ENCODE results near the gene SLC38A8. TPM values are rescaled to one million over a fixed set of nuclear protein-coding genes. Genes with fewer than 3 reads are reported as not detected.

Gene SLC38A8
- total RNA-seq, 2 experiments from 2014 or later = not detected

DNA sequence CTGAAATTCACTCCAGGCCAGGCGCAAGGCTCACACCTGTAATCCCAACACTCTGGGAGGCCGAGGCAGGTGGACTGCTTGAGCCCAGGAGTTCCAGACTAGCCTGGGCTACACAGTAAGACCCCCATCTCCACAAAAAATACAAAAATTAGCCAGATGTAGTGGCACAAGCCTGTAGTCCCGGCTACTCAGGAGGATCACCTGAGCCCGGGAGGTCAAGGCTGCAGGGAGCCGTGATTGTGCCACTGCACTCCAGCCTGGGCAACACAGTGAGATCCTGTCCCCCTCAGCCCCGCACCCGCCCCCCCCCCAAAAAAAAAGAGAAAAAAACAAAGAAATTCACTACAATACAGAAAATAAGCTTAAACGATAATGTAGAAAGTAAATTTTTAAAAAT is 42.7 kb upstream of the SLC38A8 start:
- ATAC-seq (no peak), DNase-seq (no peak)
- Mint-ChIP-seq H3K4me1 (ENCODE audit: low read depth) (peaks cover 42% of the 10 kb centered on the region), H3K4me3 (no peak overlapping the region), H3K27ac (peak overlapping the region; percentile 22), H3K27me3 (no peaks in the 10 kb centered on the region), H3K9me3 (no peaks in the 10 kb centered on the region), H3K36me3 (ENCODE audit: low read depth) (peaks cover 54% of the 10 kb centered on the region)
- intact Hi-C loops (cut with micrococcal nuclease) = loop anchor here (5.0 kb wide), 2 partner anchors 57 to 102 kb away; partner anchors contain the start of gene TAF1C
- ChIA-PET POLR2A (interaction anchor here (1.2 to 1.5 kb wide), 2 partner anchors 31 to 91 kb away, joined by 4 read pairs; no protein-coding TSS in a partner anchor), CTCF (interaction anchor here (0.6 to 11.0 kb wide), 19 partner anchors 10 to 129 kb away, joined by 3 to 172 read pairs (median 5); partner anchors contain the start of genes ADAD2, MBTPS1 and TAF1C)
- TF ChIP-seq, protein P1, sequence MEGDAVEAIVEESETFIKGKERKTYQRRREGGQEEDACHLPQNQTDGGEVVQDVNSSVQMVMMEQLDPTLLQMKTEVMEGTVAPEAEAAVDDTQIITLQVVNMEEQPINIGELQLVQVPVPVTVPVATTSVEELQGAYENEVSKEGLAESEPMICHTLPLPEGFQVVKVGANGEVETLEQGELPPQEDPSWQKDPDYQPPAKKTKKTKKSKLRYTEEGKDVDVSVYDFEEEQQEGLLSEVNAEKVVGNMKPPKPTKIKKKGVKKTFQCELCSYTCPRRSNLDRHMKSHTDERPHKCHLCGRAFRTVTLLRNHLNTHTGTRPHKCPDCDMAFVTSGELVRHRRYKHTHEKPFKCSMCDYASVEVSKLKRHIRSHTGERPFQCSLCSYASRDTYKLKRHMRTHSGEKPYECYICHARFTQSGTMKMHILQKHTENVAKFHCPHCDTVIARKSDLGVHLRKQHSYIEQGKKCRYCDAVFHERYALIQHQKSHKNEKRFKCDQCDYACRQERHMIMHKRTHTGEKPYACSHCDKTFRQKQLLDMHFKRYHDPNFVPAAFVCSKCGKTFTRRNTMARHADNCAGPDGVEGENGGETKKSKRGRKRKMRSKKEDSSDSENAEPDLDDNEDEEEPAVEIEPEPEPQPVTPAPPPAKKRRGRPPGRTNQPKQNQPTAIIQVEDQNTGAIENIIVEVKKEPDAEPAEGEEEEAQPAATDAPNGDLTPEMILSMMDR (IDR thresholded peaks at IDR 0.05) = no peak

DNA sequence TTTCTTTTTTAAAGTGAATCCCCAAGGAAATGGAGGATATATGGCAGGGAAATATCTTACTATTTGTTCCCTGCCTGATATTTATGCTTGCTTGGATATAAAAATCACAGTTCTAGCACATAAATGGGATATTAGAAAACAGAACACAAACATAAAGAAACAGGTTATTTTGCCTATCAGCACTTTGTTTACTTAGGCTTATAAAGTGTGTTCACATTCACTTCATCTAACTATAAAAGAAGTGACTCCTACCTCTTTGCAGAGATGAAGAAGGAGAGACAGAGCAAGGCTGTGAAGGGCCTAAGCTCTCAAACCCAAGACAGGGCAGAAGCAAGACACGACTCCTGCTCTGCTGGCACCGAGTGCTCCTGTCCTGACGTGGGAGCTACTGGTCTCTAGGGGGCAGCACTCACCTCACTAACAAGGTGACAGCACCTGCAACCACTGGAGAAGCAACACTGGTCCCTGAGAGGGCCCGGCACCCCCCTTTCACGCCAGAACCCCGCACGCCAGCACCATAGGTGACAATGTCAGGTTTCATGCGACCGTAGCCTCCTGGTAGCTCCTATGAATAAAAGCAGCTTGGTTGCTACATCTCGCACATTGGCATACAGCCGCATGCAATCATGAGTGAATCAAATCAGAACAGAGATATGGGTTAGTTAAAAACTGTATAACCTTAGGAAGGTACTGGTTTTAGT is 42.1 kb upstream of the SLC38A8 start:
- ChIA-PET CTCF (interaction anchor here (0.6 to 11.0 kb wide), 26 partner anchors 10 to 157 kb away, joined by 3 to 172 read pairs (median 4); partner anchors contain the start of genes ADAD2, MBTPS1 and TAF1C), POLR2A (interaction anchor here (1.2 to 1.5 kb wide), 2 partner anchors 32 to 91 kb away, joined by 4 read pairs; no protein-coding TSS in a partner anchor)
- Mint-ChIP-seq H3K27me3 (no peaks in the 10 kb centered on the region), H3K9me3 (no peaks in the 10 kb centered on the region), H3K4me1 (ENCODE audit: low read depth) (peaks cover 43% of the 10 kb centered on the region), H3K27ac (no peak overlapping the region), H3K4me3 (no peak overlapping the region), H3K36me3 (ENCODE audit: low read depth) (peaks cover 54% of the 10 kb centered on the region)
- DNase-seq = peak; percentile 87
- TF ChIP-seq, protein P1 (IDR thresholded peaks at IDR 0.05) = peak; percentile 89
- intact Hi-C loops (cut with micrococcal nuclease) = loop anchor here (5.0 kb wide), 2 partner anchors 58 to 103 kb away; partner anchors contain the start of gene TAF1C
- peak; percentile 87 for ATAC-seq

DNA sequence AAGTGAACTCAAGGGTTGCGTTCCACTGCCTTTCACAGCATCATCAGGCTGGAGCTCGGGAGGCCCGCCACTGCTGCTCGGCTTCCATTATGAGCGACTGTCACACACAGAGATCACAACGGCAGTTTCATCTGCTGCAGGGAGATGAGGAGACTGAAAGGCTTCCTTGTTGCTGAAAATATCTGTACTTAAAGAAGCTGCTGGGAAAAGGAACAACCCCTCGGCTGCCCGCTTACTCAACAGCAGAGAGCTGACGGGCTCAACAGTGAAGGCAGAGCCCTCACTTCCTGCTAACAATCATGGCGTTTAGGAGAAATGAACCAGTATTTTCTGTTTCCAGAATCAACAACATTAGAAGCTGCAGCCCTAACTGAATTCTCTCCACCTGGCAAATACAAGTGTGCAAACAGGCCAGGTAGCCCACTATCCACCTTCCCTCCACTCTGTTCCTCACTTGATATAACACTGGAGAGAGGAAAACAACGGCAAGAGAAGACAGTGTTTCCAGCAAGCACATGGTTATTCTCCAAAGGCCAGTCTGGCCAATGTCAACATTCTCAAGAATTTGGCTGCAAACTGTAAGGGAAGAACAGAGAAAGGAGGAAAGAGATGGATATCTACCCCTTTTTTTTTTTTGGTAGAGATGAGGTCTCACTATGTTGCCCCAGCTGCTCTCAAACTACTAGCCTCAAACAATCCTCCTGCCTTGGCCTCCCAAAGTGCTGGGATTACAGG is 40.4 kb upstream of the SLC38A8 start:
- H3K36me3 Mint-ChIP-seq (ENCODE audit: low read depth) = peaks cover 40% of the 10 kb centered on the region
- H3K4me3 Mint-ChIP-seq = no peak overlapping the region
- intact Hi-C loops (cut with micrococcal nuclease) = no loop called here
- no peak overlapping the region for H3K27ac Mint-ChIP-seq
- CTCF ChIA-PET = interaction anchor here (1.3 to 11.0 kb wide), 7 partner anchors 15 to 104 kb away, joined by 3 to 172 read pairs (median 7); partner anchors contain the start of genes ADAD2 and TAF1C
- POLR2A ChIA-PET = interaction anchor here (1.2 kb wide), 1 partner anchor 20 kb away, joined by 4 read pairs; no protein-coding TSS in a partner anchor
- H3K27me3 Mint-ChIP-seq = no peaks in the 10 kb centered on the region
- no peak for DNase-seq
- TF ChIP-seq, protein P1 (IDR thresholded peaks at IDR 0.05) = no peak
- ATAC-seq = no peak
- peaks cover 28% of the 10 kb centered on the region for H3K4me1 Mint-ChIP-seq (ENCODE audit: low read depth)
- no peaks in the 10 kb centered on the region for H3K9me3 Mint-ChIP-seq

DNA sequence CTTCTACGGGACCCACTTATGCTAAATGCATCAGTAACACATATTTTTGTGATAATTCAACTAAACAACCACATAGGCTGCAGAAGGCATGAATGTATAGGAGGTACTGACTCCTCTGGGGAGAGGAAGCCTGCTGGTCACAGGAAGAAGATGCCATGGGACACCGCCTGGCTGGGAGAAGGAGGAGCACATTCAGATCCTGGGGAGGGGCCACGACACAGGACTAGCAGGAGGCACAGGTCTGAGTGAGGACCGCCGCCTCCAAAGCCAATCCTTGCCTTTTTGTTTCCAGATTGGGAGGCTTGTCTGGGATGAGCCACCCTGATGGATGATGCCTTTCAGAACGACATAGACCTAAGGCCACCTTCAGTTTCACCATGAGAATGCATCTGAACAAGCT is 39.5 kb upstream of the SLC38A8 start:
- TF ChIP-seq, protein P1 (IDR thresholded peaks at IDR 0.05) = no peak
- Mint-ChIP-seq H3K4me3 (no peak overlapping the region), H3K4me1 (ENCODE audit: low read depth) (peaks cover 22% of the 10 kb centered on the region), H3K27ac (no peak overlapping the region), H3K36me3 (ENCODE audit: low read depth) (peaks cover 38% of the 10 kb centered on the region), H3K9me3 (no peaks in the 10 kb centered on the region), H3K27me3 (no peaks in the 10 kb centered on the region)
- ATAC-seq (no peak), DNase-seq (no peak)
- ChIA-PET POLR2A (no interaction called here), CTCF (interaction anchor here (0.9 to 11.0 kb wide), 6 partner anchors 14 to 195 kb away, joined by 3 to 172 read pairs (median 53); partner anchors contain the start of genes ADAD2 and TAF1C)
- intact Hi-C loops (cut with micrococcal nuclease) = no loop called here

All from activated CD8-positive, alpha-beta T cell treated with anti-CD3 and anti-CD28 coated beads for 36 hours (primary cell).